D721Med (cell line): Measurements from ENCODE around the gene SHPK.
A peak's percentile ranks its signal among the peaks of the same experiment; 100 is the strongest.

Experiments
- DNase-seq: peaks from one replicate; pipeline ENCODE4 v3.0.0; 2011; ENCODE audit warnings: low spot score; ENCODE audit not compliant: insufficient read length
- FAIRE-seq: peaks from 2 replicates; lab custom pipeline; 2011; peaks lifted over from hg19 to GRCh38; lab: Jason Lieb, UNC
- TF ChIP-seq, protein P1 (sequence below): IDR thresholded peaks from 2 replicates; pipeline ENCODE4 v1.5.1; 2012; ENCODE audit warnings: mild to moderate bottlenecking, control low read depth; ENCODE audit not compliant: insufficient read depth; ENCODE audit errors: missing control alignments

The SHPK gene

DNA sequence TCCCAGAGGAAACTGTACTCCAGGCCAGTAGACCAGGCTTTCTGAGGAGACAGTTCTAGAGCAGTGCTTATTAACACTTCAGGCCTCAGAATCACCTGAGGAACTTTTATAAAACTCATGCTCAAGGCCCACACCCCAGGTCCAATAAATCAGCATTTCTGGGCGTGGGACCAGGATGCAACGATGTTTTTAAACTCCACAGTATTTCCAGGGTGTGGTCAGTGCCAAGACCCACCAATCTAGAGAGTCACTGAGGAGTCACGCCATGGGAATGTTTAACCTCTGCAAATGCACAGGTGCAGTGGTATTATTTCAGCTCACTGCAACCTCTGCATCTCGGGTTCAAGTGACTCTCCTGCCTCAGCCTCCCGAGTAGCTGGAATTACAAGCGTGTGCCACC lies 22.9 kb downstream of the SHPK start:
- TF ChIP-seq, protein P1, sequence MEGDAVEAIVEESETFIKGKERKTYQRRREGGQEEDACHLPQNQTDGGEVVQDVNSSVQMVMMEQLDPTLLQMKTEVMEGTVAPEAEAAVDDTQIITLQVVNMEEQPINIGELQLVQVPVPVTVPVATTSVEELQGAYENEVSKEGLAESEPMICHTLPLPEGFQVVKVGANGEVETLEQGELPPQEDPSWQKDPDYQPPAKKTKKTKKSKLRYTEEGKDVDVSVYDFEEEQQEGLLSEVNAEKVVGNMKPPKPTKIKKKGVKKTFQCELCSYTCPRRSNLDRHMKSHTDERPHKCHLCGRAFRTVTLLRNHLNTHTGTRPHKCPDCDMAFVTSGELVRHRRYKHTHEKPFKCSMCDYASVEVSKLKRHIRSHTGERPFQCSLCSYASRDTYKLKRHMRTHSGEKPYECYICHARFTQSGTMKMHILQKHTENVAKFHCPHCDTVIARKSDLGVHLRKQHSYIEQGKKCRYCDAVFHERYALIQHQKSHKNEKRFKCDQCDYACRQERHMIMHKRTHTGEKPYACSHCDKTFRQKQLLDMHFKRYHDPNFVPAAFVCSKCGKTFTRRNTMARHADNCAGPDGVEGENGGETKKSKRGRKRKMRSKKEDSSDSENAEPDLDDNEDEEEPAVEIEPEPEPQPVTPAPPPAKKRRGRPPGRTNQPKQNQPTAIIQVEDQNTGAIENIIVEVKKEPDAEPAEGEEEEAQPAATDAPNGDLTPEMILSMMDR = no peak
- FAIRE-seq (no peak), DNase-seq (no peak)

DNA sequence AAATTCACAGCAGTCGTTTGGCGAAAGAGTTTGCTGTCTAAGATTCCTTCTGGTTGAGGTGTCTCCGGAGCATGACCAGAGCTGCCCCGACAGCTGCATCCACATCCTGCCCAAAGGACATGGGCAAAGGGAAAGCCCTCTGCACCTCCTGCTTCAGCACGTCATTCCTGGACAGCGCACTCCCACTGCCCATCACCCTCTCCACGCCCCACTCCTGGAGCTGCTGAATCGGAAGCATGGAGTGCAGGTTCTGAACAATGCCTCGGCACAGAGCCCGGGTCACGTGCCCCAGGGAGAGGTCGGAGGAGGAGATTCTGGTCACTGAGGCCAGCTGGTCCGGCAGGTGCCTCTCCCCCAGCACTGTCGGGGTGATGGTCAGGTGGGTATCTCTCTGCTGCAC lies 25.5 kb downstream of the SHPK start:
- FAIRE-seq (no peak), DNase-seq (no peak)
- TF ChIP-seq, protein P1 = no peak

DNA sequence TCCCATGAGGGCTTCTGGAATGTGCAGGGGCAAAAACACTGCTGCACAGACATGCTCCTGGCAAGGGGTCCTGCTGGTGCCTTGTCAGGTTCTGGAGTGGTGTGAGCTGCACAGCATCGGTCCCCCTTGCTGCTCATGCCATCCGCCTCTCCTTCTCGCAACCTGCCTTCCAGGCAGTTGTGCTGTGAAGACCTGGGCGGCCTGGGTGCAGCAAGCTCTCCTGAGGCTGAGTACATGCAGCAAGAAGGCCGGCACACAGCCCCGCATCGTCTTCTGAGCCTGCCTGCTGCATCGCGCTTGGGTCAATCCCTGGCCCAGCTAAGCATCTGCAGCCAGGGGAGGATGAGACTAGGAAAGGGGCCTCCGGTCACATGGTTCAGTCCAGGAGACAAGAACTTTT lies 26.4 kb downstream of the SHPK start:
- no peak for DNase-seq
- TF ChIP-seq, protein P1 = no peak

DNA sequence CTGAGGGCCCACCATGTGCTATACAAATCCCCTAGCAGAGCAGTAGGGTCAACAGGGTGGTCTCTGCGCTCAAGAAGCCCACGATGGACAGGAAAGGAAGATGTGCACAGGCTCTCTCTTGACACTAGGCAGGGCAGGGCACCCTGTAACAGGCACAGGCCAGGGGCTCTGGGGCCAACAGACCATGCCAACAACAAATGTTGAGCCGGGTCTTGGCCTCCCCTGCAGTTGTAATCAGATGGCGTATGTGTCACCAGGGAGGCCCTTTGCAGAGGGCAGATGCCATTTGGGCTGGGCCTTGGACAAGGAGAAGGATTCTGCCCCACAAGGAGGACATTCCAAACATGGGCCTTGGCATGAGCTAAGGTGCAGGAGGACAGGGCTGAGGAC lies 32.2 kb downstream of the SHPK start:
- DNase-seq = no peak
- TF ChIP-seq, protein P1 = no peak
- FAIRE-seq = no peak

More for the DNA sequence above, 26.4 kb downstream of the SHPK start:
- no peak for FAIRE-seq

DNA sequence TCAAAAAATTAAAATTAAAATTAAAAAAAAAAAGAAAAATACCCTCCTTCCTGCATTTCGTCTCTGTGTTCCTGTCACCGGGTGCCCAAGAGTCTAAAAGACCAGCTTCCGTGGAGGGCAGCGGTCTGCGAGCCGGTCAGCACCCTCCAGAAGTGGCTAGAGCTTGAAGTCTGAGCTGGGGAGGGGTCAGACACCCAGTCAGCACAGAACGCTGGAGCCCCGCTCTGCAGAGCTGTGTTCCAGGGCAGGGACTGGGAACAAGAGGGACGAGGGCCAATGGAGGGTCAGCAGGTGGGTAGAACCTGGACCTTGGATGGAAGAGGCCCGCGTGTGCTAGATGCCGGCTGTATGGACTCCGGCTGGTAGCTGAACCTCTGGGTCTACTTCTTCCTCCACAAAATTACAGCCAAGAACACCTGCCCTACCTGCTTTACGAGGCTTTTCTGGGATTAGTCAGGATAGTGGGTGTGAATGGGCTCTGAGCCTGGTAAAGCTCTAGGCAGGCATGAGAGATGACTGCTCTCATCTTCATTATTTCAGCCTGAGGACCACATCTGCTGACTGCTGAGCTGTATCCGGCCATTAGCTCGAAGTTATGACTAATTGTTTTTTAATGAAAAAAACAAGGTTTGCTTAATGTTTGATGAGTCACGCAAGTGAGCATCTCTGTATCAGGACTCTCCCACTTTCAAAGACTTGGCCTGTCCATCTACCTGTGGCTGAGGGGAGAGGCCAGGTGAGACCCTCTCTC lies 32.8 kb downstream of the SHPK start:
- DNase-seq (no peak), FAIRE-seq (no peak)
- TF ChIP-seq, protein P1 = no peak

DNA sequence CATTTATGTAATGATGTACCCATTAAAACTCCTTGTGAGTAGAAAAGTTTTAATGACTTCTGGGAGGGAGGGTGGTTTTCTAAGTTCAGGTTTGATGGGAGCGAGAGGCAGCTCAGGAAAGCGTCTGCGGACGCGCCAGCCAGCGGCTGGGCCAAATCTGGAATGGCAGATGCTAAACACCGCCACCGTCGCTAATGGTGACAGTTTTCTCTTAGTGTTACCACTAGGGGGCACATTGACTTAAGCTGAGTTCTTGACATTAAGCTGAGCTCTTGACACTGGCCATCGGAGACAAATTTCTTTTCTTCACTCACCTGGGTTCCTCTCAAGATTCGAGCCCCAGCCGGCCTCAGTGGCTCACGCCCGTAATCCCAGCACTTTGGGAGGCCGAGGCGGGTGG lies 33.6 kb downstream of the SHPK start:
- DNase-seq (no peak), FAIRE-seq (no peak)
- TF ChIP-seq, protein P1 = peak; percentile 17

DNA sequence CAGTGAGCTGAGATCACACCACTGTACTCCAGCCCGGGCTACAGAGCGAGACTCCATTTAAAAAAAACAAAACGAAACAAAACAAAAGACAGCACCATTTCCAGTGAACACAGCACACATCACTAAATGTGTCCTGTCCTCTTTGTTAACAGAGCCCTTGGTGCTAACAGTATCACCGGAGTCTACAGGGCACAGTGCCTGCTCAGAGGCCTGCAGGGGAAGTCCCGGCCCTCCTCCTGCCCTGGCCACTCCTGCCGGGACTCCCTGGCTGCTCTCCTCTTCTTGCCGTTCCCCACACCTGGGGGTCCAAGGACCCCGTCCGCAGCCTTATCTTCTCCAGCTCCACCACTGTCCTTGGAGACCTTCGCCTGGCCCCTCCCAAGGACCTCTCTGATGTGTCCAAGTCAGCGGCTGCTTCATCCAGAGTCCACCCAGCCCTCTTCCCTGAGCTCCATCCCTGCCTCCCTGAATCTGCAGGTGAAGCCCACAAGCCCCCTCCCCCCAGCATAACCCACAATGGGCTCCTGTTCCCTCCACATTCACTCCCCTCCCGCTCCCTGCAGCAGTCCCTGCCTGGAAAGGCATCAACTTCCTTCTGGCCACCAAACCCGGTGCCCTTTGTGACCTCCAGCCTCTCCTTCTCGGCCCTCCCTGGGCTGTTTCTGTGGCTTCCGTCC lies 35.4 kb downstream of the SHPK start:
- DNase-seq (no peak), FAIRE-seq (no peak)
- TF ChIP-seq, protein P1 = no peak
